Fibroblast of pulmonary artery (primary cell): ENCODE data around the gene TRIM46.

Experiments
- DNase-seq: peaks from one replicate; pipeline ENCODE4 v3.0.0-alpha.2; 2010; ENCODE audit warnings: low read depth
- H3K4me3 ChIP-seq: replicated peaks from 2 replicates; pipeline ENCODE4 v1.5.1; 2011; ENCODE audit warnings: low read depth, mild to moderate bottlenecking, control low read depth, low read length, moderate library complexity
- TF ChIP-seq, protein P1 (sequence below): IDR thresholded peaks from 2 replicates; pipeline ENCODE4 v1.5.1; 2011; ENCODE audit warnings: mild to moderate bottlenecking, control low read depth, low read length, inconsistent platforms; ENCODE audit errors: missing control alignments

TRIM46 gene

GRCh38 chr1:155133799-155134281, 39.8 kb upstream of the TRIM46 start:
- TF ChIP-seq, protein P1, sequence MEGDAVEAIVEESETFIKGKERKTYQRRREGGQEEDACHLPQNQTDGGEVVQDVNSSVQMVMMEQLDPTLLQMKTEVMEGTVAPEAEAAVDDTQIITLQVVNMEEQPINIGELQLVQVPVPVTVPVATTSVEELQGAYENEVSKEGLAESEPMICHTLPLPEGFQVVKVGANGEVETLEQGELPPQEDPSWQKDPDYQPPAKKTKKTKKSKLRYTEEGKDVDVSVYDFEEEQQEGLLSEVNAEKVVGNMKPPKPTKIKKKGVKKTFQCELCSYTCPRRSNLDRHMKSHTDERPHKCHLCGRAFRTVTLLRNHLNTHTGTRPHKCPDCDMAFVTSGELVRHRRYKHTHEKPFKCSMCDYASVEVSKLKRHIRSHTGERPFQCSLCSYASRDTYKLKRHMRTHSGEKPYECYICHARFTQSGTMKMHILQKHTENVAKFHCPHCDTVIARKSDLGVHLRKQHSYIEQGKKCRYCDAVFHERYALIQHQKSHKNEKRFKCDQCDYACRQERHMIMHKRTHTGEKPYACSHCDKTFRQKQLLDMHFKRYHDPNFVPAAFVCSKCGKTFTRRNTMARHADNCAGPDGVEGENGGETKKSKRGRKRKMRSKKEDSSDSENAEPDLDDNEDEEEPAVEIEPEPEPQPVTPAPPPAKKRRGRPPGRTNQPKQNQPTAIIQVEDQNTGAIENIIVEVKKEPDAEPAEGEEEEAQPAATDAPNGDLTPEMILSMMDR: no peak
- H3K4me3 ChIP-seq: no peak overlapping the region
- no peak for DNase-seq

DNA sequence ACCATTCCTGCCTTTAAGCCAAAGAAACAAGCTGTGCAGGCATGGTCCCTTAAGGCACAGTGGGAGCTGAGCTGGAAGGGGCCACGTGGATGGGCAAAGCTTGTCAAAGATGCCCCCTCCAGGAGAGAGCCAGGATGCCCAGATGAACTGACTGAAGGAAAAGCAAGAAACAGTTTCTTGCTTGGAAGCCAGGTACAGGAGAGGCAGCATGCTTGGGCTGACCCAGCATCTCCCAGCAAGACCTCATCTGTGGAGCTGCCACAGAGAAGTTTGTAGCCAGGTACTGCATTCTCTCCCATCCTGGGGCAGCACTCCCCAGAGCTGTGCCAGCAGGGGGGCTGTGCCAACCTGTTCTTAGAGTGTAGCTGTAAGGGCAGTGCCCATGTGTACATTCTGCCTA, 39.3 kb upstream of the TRIM46 start:
- TF ChIP-seq, protein P1: no peak
- no peak overlapping the region for H3K4me3 ChIP-seq
- no peak for DNase-seq

DNA sequence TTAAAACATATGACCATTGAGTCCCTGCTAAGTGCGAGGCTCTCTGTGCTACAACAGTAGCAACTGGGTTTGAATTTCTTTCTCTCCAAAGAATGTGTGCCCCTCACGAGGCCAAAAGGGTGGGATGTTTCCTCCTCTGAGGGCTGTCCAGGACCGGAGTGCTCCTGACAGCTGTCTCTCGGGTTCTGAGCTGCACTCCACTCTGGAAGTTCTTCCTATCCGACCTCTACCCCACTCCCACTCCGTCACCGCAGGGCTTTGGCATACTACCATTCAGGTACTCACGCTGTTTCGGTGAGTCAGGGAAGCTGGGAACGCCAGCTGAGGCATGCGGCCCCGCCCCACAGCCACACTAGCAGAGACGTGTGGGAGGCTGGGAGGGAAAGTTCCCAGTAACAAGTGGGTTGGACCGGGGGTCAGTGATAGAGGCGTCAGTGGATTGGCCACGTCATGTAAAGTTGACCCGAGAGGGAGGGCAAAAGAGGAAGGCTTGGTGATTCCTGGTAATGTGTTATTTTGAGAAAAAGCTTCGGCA, 38.7 kb upstream of the TRIM46 start:
- peak; percentile 98 for DNase-seq
- TF ChIP-seq, protein P1: no peak
- peak overlapping the region; percentile 78 for H3K4me3 ChIP-seq

- peak within 1 kb of the TSS; percentile 78 for H3K4me3 ChIP-seq
- TF ChIP-seq, protein P1: no peak
- DNase-seq: peak; percentile 95
Observed at GRCh38 chr1:155135415-155136028, 38.1 kb upstream of the TRIM46 start, which contains the start of gene SLC50A1. Gene SLC50A1 (plus strand): TSS chr1:155135852. CDS start chr1:155135912, 60 bp downstream.

DNA sequence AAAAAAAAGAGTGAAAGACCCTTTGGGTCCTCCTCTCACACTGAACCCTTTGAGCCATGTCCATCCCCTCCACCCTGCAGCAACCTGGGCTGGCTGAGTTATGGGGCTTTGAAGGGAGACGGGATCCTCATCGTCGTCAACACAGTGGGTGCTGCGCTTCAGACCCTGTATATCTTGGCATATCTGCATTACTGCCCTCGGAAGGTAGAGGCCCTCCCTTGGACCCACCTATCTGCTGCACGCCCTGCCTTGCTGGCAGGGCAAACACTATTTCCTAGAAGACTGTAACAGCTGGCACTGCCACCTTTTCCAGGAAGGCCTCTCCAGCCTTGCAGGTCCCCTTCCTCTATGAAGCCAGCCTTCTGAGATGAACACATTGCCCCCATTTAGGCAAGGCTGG, 36.9 kb upstream of the TRIM46 start:
- TF ChIP-seq, protein P1: no peak
- H3K4me3 ChIP-seq: peak overlapping the region; percentile 78
- no peak for DNase-seq

DNA sequence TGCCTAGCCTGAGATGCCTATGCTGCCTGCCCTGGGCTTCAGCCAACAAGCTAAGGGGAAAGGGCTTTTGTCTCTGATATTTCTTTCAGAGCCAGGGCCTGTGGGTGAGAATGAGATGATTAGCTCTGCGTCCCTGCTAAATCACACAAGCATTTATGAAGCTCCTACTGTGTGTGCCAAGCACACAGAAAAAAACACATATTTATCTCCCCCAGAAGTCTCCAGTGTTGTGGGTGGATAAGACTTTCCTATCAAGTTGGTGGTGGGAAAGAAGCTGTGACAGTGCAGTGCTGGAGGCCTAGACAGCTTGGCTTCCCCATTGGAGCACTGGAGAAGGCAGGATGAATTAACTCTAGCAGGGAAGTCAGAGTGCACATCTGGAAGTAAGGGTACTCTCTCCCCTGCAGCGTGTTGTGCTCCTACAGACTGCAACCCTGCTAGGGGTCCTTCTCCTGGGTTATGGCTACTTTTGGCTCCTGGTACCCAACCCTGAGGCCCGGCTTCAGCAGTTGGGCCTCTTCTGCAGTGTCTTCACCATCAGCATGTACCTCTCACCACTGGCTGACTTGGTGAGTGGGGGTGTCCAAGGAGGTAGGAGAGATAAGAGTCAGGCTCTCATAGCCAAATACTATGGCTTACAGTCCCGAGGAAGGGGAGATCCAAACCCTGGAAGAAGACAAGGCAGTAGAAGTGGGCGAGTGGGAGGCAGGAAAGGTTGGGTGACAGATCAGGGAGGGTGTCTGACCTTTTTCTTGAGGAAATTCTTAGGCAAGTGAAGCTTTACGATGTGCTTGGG, 36.3 kb upstream of the TRIM46 start:
- TF ChIP-seq, protein P1: no peak
- H3K4me3 ChIP-seq: peak overlapping the region; percentile 78
- DNase-seq: no peak
